ENCODE results near the gene ADAMTS8.

Gene ADAMTS8

GRCh38 chr11:130435671-130436070, 7.3 kb upstream of the ADAMTS8 start:
- TF ChIP-seq EZH2 (IDR thresholded peaks at IDR 0.05) (no peak), FOXP2 (optimal IDR thresholded peaks at IDR 0.05; ENCODE audit: control extremely low read depth, extremely low read length, insufficient read depth) (no peak), POLR2AphosphoS5 (IDR thresholded peaks at IDR 0.05; ENCODE audit: borderline replicate concordance, low read depth, low read length) (no peak)
- Histone ChIP-seq H3K4me3 (no peak overlapping the region), H3K9me3 (ENCODE audit: low read depth, low read length) (no peaks in the 10 kb centered on the region), H3K36me3 (ENCODE audit: insufficient read depth, low read length) (no peaks in the 10 kb centered on the region), H3K27ac (no peak overlapping the region), H3K9ac (ENCODE audit: insufficient read length) (no peak overlapping the region)
- DNase-seq (ENCODE audit: low read depth, low spot score): no peak

GRCh38 chr11:130434521-130435223, 6.3 kb upstream of the ADAMTS8 start:
- H3K27ac ChIP-seq: no peak overlapping the region
- H3K4me3 ChIP-seq: peak overlapping the region; percentile 82

GRCh38 chr11:130433357-130433756, 4.9 kb upstream of the ADAMTS8 start:
- H3K4me3 ChIP-seq: no peak overlapping the region
- H3K9ac ChIP-seq (ENCODE audit: insufficient read length): no peak overlapping the region
- no peak for DNase-seq (ENCODE audit: low read depth, low spot score)
- no peaks in the 10 kb centered on the region for H3K36me3 ChIP-seq (ENCODE audit: insufficient read depth, low read length)
- TF ChIP-seq FOXP2 (optimal IDR thresholded peaks at IDR 0.05; ENCODE audit: control extremely low read depth, extremely low read length, insufficient read depth) (no peak), POLR2AphosphoS5 (IDR thresholded peaks at IDR 0.05; ENCODE audit: borderline replicate concordance, low read depth, low read length) (no peak), EZH2 (IDR thresholded peaks at IDR 0.05) (no peak)
- no peak overlapping the region for H3K27ac ChIP-seq
- H3K9me3 ChIP-seq (ENCODE audit: low read depth, low read length): no peaks in the 10 kb centered on the region

More at GRCh38 chr11:130434521-130435223, 6.3 kb upstream of the ADAMTS8 start:
- Histone ChIP-seq H3K9ac (ENCODE audit: insufficient read length) (peak overlapping the region; percentile 24), H3K36me3 (ENCODE audit: insufficient read depth, low read length) (no peaks in the 10 kb centered on the region), H3K9me3 (ENCODE audit: low read depth, low read length) (no peaks in the 10 kb centered on the region)
- no peak for TF ChIP-seq EZH2 (IDR thresholded peaks at IDR 0.05)
- no peak for TF ChIP-seq FOXP2 (optimal IDR thresholded peaks at IDR 0.05; ENCODE audit: control extremely low read depth, extremely low read length, insufficient read depth)
- no peak for TF ChIP-seq POLR2AphosphoS5 (IDR thresholded peaks at IDR 0.05; ENCODE audit: borderline replicate concordance, low read depth, low read length)
- peak; percentile 53 for DNase-seq (ENCODE audit: low read depth, low spot score)

- H3K9ac ChIP-seq (ENCODE audit: insufficient read length): no peak overlapping the region
- H3K4me3 ChIP-seq: no peak overlapping the region
- TF ChIP-seq POLR2AphosphoS5 (IDR thresholded peaks at IDR 0.05; ENCODE audit: borderline replicate concordance, low read depth, low read length) (no peak), EZH2 (IDR thresholded peaks at IDR 0.05) (no peak), FOXP2 (optimal IDR thresholded peaks at IDR 0.05; ENCODE audit: control extremely low read depth, extremely low read length, insufficient read depth) (no peak)
- H3K27ac ChIP-seq: no peak overlapping the region
- H3K36me3 ChIP-seq (ENCODE audit: insufficient read depth, low read length): no peaks in the 10 kb centered on the region
- H3K9me3 ChIP-seq (ENCODE audit: low read depth, low read length): no peaks in the 10 kb centered on the region
- no peak for DNase-seq (ENCODE audit: low read depth, low spot score)
These were observed 3.4 kb upstream of the ADAMTS8 start for GRCh38 chr11:130431801-130432200.

- no peak for DNase-seq (ENCODE audit: low read depth, low spot score)
- TF ChIP-seq EZH2 (IDR thresholded peaks at IDR 0.05) (no peak), FOXP2 (optimal IDR thresholded peaks at IDR 0.05; ENCODE audit: control extremely low read depth, extremely low read length, insufficient read depth) (no peak), POLR2AphosphoS5 (IDR thresholded peaks at IDR 0.05; ENCODE audit: borderline replicate concordance, low read depth, low read length) (no peak)
- Histone ChIP-seq H3K9ac (ENCODE audit: insufficient read length) (no peak overlapping the region), H3K27ac (no peak overlapping the region), H3K36me3 (ENCODE audit: insufficient read depth, low read length) (no peaks in the 10 kb centered on the region), H3K9me3 (ENCODE audit: low read depth, low read length) (no peaks in the 10 kb centered on the region), H3K4me3 (no peak overlapping the region)
These were observed 2.9 kb upstream of the ADAMTS8 start for GRCh38 chr11:130431331-130431773.

GRCh38 chr11:130429983-130430382, 1.6 kb upstream of the ADAMTS8 start:
- Histone ChIP-seq H3K36me3 (ENCODE audit: insufficient read depth, low read length) (no peaks in the 10 kb centered on the region), H3K27ac (no peak overlapping the region), H3K9ac (ENCODE audit: insufficient read length) (no peak overlapping the region), H3K4me3 (no peak overlapping the region), H3K9me3 (ENCODE audit: low read depth, low read length) (no peaks in the 10 kb centered on the region)
- TF ChIP-seq FOXP2 (optimal IDR thresholded peaks at IDR 0.05; ENCODE audit: control extremely low read depth, extremely low read length, insufficient read depth): no peak
- no peak for TF ChIP-seq EZH2 (IDR thresholded peaks at IDR 0.05)
- no peak for TF ChIP-seq POLR2AphosphoS5 (IDR thresholded peaks at IDR 0.05; ENCODE audit: borderline replicate concordance, low read depth, low read length)
- no peak for DNase-seq (ENCODE audit: low read depth, low spot score)

GRCh38 chr11:130429120-130429681, 792 bp upstream of the ADAMTS8 start:
- Histone ChIP-seq H3K27ac (no peak overlapping the region), H3K4me3 (no peak overlapping the region), H3K9me3 (ENCODE audit: low read depth, low read length) (no peaks in the 10 kb centered on the region), H3K9ac (ENCODE audit: insufficient read length) (no peak overlapping the region), H3K36me3 (ENCODE audit: insufficient read depth, low read length) (no peaks in the 10 kb centered on the region)
- TF ChIP-seq POLR2AphosphoS5 (IDR thresholded peaks at IDR 0.05; ENCODE audit: borderline replicate concordance, low read depth, low read length): no peak
- TF ChIP-seq EZH2 (IDR thresholded peaks at IDR 0.05): no peak
- no peak for TF ChIP-seq FOXP2 (optimal IDR thresholded peaks at IDR 0.05; ENCODE audit: control extremely low read depth, extremely low read length, insufficient read depth)
- no peak for DNase-seq (ENCODE audit: low read depth, low spot score)

GRCh38 chr11:130427581-130428315, 661 bp downstream of the ADAMTS8 start:
- no peaks in the 10 kb centered on the region for H3K9me3 ChIP-seq (ENCODE audit: low read depth, low read length)
- no peak for TF ChIP-seq FOXP2 (optimal IDR thresholded peaks at IDR 0.05; ENCODE audit: control extremely low read depth, extremely low read length, insufficient read depth)
- peak; percentile 93 for TF ChIP-seq EZH2 (IDR thresholded peaks at IDR 0.05)
- TF ChIP-seq POLR2AphosphoS5 (IDR thresholded peaks at IDR 0.05; ENCODE audit: borderline replicate concordance, low read depth, low read length): no peak
- no peak overlapping the region for H3K27ac ChIP-seq
- no peak for DNase-seq (ENCODE audit: low read depth, low spot score)
- H3K9ac ChIP-seq (ENCODE audit: insufficient read length): no peak overlapping the region
- H3K36me3 ChIP-seq (ENCODE audit: insufficient read depth, low read length): no peaks in the 10 kb centered on the region
- no peak overlapping the region for H3K4me3 ChIP-seq
